ENCODE results near the gene HIPK2.

DNA sequence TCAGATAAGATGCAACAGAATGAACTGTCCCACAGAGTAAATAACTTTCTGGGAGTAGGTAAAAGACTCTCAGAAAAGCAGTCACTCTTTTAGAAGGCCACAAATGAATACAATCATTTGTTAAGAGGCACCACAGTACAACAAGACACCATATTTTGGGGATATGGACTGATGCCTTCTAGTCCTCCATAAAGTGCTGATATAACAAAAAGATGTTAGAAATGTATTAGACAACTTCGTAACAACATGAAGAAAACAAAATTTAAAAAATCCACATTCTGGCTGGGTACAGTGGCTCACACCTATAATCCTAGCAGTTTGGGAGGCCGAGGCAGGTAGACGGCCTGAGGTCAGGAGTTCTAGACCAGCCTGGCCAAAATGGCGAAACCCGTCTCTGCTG, 111.3 kb downstream of the HIPK2 start:
- TF ChIP-seq POLR2A (IDR thresholded peaks at IDR 0.05; ENCODE audit: low read depth) (no peak), EP300 (IDR thresholded peaks at IDR 0.05) (no peak), POLR2AphosphoS5 (IDR thresholded peaks at IDR 0.05) (no peak)
